HFFc6 (cell line): ENCODE data around the gene NOXA1. TPM values are rescaled to one million over a fixed set of nuclear protein-coding genes. Genes with fewer than 3 reads are reported as not detected.

Experiments used
- DNase-seq: peaks from one replicate; pipeline ENCODE4 v3.0.0-alpha.2; 2018
- H3K27ac Mint-ChIP-seq: 2 replicates; pipeline ENCODE4 v1.8.0; 2020; ENCODE audit warnings: mild to moderate bottlenecking, mixed read lengths
- H3K27me3 Mint-ChIP-seq: 2 replicates; pipeline ENCODE4 v1.8.0; 2021; ENCODE audit warnings: mild to moderate bottlenecking, moderate library complexity, mixed read lengths; ENCODE audit not compliant: insufficient read depth
- H3K36me3 Mint-ChIP-seq: 2 replicates; pipeline ENCODE4 v1.8.0; 2021; ENCODE audit warnings: low read depth, mixed read lengths
- H3K4me1 Mint-ChIP-seq: 2 replicates; pipeline ENCODE4 v1.8.0; 2020; ENCODE audit warnings: low read depth, mixed read lengths
- H3K4me3 Mint-ChIP-seq: 2 replicates; pipeline ENCODE4 v1.8.0; 2020; ENCODE audit warnings: mild to moderate bottlenecking, moderate library complexity, mixed read lengths
- H3K9me3 Mint-ChIP-seq: 2 replicates; pipeline ENCODE4 v1.8.0; 2020; ENCODE audit warnings: mild to moderate bottlenecking, mixed read lengths
- CTCF ChIP-seq: fragments of 200-600 bp; sonication (generic); IDR thresholded peaks from 2 replicates; pipeline ENCODE4 v1.5.0; 2021; ENCODE audit warnings: antibody characterized with exemption, mild to moderate bottlenecking
- total RNA-seq, 6 experiments: library from RNA; stranded (reverse); fragmentation: NEBNext Ultra II Directional; extraction: Animal tissue kit (Norgen Biotek cat#: 25700); gene quantifications; 2 replicates in 1 of 6; 3 replicates in 5 of 6; pipeline ENCODE4 v1.2.3, GENCODE V29; 2021

NOXA1 gene
- total RNA-seq, 6 experiments from 2014 or later = 0.09 to 0.36 (median 0.20) TPM; not detected in 1

GRCh38 chr9:137462986-137463930 is 40.1 kb downstream of the NOXA1 start:
- Mint-ChIP-seq H3K4me1 (no peaks in the 10 kb centered on the region), H3K9me3 (no peaks in the 10 kb centered on the region), H3K4me3 (no peak overlapping the region), H3K27ac (no peak overlapping the region), H3K27me3 (peaks cover 11% of the 10 kb centered on the region), H3K36me3 (no peaks in the 10 kb centered on the region)
- no peak for DNase-seq
- TF ChIP-seq CTCF = no peak

- TF ChIP-seq CTCF = no peak
- Mint-ChIP-seq H3K27ac (no peak overlapping the region), H3K4me3 (no peak overlapping the region)
Observed at GRCh38 chr9:137463931-137464290, 40.7 kb downstream of the NOXA1 start.

GRCh38 chr9:137464291-137464999 is 41.3 kb downstream of the NOXA1 start:
- no peaks in the 10 kb centered on the region for H3K9me3 Mint-ChIP-seq
- no peak overlapping the region for H3K27ac Mint-ChIP-seq
- no peak for TF ChIP-seq CTCF
- H3K27me3 Mint-ChIP-seq = peaks cover 11% of the 10 kb centered on the region
- no peak overlapping the region for H3K4me3 Mint-ChIP-seq
- no peaks in the 10 kb centered on the region for H3K4me1 Mint-ChIP-seq
- DNase-seq = no peak
- H3K36me3 Mint-ChIP-seq = no peaks in the 10 kb centered on the region

More at GRCh38 chr9:137463931-137464290, 40.7 kb downstream of the NOXA1 start:
- DNase-seq = no peak
- no peaks in the 10 kb centered on the region for H3K36me3 Mint-ChIP-seq
- no peaks in the 10 kb centered on the region for H3K4me1 Mint-ChIP-seq
- no peaks in the 10 kb centered on the region for H3K9me3 Mint-ChIP-seq
- H3K27me3 Mint-ChIP-seq = peaks cover 11% of the 10 kb centered on the region

GRCh38 chr9:137465000-137465719 is 42.0 kb downstream of the NOXA1 start:
- DNase-seq = no peak
- H3K4me3 Mint-ChIP-seq = no peak overlapping the region

More at GRCh38 chr9:137465000-137465719, 42.0 kb downstream of the NOXA1 start:
- Mint-ChIP-seq H3K36me3 (no peaks in the 10 kb centered on the region), H3K27ac (no peak overlapping the region), H3K9me3 (no peaks in the 10 kb centered on the region), H3K27me3 (peaks cover 11% of the 10 kb centered on the region), H3K4me1 (no peaks in the 10 kb centered on the region)
- no peak for TF ChIP-seq CTCF
